ENCODE measurements around the gene ETV6. TPM values are rescaled to one million over a fixed set of nuclear protein-coding genes. Genes with fewer than 3 reads are reported as not detected.

Gene ETV6
- total RNA-seq, 4 donors from 2014 or later, result 7.6 to 45.5 (median 8.2) TPM

DNA sequence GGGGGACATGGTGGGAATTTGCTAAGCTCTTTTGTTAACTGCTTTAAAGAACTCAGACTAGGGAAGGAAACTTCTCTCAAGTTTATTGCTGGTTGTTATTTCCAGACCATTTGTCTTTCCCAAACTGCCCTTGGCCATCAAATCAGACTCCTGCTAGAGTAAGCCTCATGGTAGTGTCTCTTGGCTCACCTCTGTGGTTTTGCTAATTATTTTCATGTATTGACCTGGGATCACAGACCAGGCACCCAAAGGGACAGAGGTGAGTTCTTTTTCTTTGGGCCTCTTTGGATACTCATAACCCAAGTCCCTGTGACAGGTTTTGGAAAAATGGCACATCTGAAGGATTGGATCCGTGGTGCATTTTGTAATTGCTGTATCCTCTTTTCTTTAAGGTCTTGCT, 11.2 kb downstream of the ETV6 start:
- H3K9me3 ChIP-seq, result no peaks in the 10 kb centered on the region
- TF ChIP-seq, protein P1, sequence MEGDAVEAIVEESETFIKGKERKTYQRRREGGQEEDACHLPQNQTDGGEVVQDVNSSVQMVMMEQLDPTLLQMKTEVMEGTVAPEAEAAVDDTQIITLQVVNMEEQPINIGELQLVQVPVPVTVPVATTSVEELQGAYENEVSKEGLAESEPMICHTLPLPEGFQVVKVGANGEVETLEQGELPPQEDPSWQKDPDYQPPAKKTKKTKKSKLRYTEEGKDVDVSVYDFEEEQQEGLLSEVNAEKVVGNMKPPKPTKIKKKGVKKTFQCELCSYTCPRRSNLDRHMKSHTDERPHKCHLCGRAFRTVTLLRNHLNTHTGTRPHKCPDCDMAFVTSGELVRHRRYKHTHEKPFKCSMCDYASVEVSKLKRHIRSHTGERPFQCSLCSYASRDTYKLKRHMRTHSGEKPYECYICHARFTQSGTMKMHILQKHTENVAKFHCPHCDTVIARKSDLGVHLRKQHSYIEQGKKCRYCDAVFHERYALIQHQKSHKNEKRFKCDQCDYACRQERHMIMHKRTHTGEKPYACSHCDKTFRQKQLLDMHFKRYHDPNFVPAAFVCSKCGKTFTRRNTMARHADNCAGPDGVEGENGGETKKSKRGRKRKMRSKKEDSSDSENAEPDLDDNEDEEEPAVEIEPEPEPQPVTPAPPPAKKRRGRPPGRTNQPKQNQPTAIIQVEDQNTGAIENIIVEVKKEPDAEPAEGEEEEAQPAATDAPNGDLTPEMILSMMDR (IDR thresholded peaks at IDR 0.05), result no peak
- TF ChIP-seq POLR2A (IDR thresholded peaks at IDR 0.05), result no peak
- no peaks in the 10 kb centered on the region for H3K36me3 ChIP-seq
- no peak for DNase-seq
- no peaks in the 10 kb centered on the region for H3K27me3 ChIP-seq
- H3K27ac ChIP-seq, result no peak overlapping the region
- H3K4me1 ChIP-seq, result peaks cover 0 to 4% of the 10 kb centered on the region in 2 donors
- H3K4me3 ChIP-seq, result no peak overlapping the region
- intact Hi-C loops (cut with DNase I; ENCODE audit: low total_unique reads), result no loop called here

- peaks cover 0 to 4% of the 10 kb centered on the region in 2 donors for H3K4me1 ChIP-seq
- DNase-seq, result no peak
- H3K36me3 ChIP-seq, result no peaks in the 10 kb centered on the region
- no peak overlapping the region for H3K4me3 ChIP-seq
- intact Hi-C loops (cut with DNase I; ENCODE audit: low total_unique reads), result no loop called here
- no peak overlapping the region for H3K27ac ChIP-seq
- no peaks in the 10 kb centered on the region for H3K27me3 ChIP-seq
- no peaks in the 10 kb centered on the region for H3K9me3 ChIP-seq
- TF ChIP-seq POLR2A (IDR thresholded peaks at IDR 0.05), result no peak
- TF ChIP-seq, protein P1 (IDR thresholded peaks at IDR 0.05), result no peak
These were observed 12.1 kb downstream of the ETV6 start for GRCh38 chr12:11661491-11662089.

DNA sequence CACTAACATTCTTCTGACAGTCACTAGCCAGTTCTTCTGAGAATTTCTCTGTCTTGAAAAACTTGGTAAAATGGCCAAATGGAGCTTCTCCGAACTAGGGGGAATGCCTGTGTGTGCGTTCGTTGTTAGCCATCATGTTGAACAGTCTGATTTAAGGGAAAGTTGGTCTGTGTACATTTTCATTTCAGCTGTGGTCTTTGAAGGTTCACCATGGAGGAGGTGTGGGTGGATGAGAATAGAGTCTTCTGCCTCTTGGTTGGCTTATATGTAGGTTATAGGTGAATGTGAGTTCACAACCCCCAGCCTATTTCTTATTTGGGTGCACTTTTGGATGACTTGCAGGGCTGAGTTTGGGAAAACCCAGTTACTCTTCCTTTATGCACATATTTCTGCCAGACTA, 12.9 kb downstream of the ETV6 start:
- no peak for DNase-seq
- no peaks in the 10 kb centered on the region for H3K36me3 ChIP-seq
- no peak for TF ChIP-seq POLR2A (IDR thresholded peaks at IDR 0.05)
- TF ChIP-seq, protein P1 (IDR thresholded peaks at IDR 0.05), result no peak
- peaks cover 0 to 4% of the 10 kb centered on the region in 2 donors for H3K4me1 ChIP-seq
- intact Hi-C loops (cut with DNase I; ENCODE audit: low total_unique reads), result no loop called here
- H3K9me3 ChIP-seq, result no peaks in the 10 kb centered on the region
- H3K27me3 ChIP-seq, result no peaks in the 10 kb centered on the region
- H3K4me3 ChIP-seq, result no peak overlapping the region
- H3K27ac ChIP-seq, result no peak overlapping the region

DNA sequence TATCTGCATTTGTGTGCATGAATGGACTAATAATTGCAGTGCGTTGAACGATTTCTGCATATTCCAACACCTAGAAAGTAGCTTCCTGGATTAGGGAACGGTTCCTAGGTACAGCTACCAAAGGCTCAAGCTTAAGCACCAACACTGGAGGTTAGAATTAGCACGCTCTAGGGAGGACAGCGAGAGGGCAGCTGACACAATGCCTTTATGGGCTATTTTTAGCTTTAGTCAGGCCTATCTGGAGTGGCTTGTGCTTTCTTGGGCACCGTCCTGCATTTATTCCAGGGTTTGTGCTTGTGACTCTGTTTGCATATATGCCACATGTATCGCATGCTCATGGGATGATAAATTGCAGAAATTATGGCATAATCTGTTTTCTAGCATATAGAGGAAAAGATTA, 13.7 kb downstream of the ETV6 start:
- Histone ChIP-seq H3K27ac (peak overlapping the region in 1 of 2 donors; percentile 2), H3K27me3 (no peaks in the 10 kb centered on the region), H3K4me1 (peaks cover 0 to 4% of the 10 kb centered on the region in 2 donors), H3K9me3 (no peaks in the 10 kb centered on the region), H3K4me3 (no peak overlapping the region), H3K36me3 (no peaks in the 10 kb centered on the region)
- intact Hi-C loops (cut with DNase I; ENCODE audit: low total_unique reads), result no loop called here
- TF ChIP-seq, protein P1 (IDR thresholded peaks at IDR 0.05), result no peak
- TF ChIP-seq POLR2A (IDR thresholded peaks at IDR 0.05), result no peak
- no peak for DNase-seq

- Histone ChIP-seq H3K9me3 (no peaks in the 10 kb centered on the region), H3K4me1 (peaks cover 0 to 4% of the 10 kb centered on the region in 2 donors), H3K27me3 (no peaks in the 10 kb centered on the region), H3K36me3 (no peaks in the 10 kb centered on the region), H3K4me3 (no peak overlapping the region), H3K27ac (no peak overlapping the region)
- intact Hi-C loops (cut with DNase I; ENCODE audit: low total_unique reads), result no loop called here
- no peak for DNase-seq
- no peak for TF ChIP-seq POLR2A (IDR thresholded peaks at IDR 0.05)
- TF ChIP-seq, protein P1 (IDR thresholded peaks at IDR 0.05), result no peak
These were observed 14.6 kb downstream of the ETV6 start for GRCh38 chr12:11664101-11664500.

Data from uterus (tissue), 4 donors.